ENCODE data around the gene ATP6V0C. TPM values are rescaled to one million over a fixed set of nuclear protein-coding genes. Genes with fewer than 3 reads are reported as not detected.

Gene ATP6V0C
- total and polyA plus RNA-seq, 2 of the 13 experiments (the other 11 are each of a cell fraction or from before 2014, with no cell fraction given): 10.4 to 20.1 TPM

DNA sequence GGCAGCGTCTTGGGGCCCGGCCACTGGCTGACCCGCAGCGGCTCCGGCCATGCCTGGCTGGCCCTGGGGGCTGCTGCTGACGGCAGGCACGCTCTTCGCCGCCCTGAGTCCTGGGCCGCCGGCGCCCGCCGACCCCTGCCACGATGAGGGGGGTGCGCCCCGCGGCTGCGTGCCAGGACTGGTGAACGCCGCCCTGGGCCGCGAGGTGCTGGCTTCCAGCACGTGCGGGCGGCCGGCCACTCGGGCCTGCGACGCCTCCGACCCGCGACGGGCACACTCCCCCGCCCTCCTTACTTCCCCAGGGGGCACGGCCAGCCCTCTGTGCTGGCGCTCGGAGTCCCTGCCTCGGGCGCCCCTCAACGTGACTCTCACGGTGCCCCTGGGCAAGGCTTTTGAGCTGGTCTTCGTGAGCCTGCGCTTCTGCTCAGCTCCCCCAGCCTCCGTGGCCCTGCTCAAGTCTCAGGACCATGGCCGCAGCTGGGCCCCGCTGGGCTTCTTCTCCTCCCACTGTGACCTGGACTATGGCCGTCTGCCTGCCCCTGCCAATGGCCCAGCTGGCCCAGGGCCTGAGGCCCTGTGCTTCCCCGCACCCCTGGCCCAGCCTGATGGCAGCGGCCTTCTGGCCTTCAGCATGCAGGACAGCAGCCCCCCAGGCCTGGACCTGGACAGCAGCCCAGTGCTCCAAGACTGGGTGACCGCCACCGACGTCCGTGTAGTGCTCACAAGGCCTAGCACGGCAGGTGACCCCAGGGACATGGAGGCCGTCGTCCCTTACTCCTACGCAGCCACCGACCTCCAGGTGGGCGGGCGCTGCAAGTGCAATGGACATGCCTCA is 41.9 kb upstream of the ATP6V0C start (continued):
- TF ChIP-seq, protein P1, sequence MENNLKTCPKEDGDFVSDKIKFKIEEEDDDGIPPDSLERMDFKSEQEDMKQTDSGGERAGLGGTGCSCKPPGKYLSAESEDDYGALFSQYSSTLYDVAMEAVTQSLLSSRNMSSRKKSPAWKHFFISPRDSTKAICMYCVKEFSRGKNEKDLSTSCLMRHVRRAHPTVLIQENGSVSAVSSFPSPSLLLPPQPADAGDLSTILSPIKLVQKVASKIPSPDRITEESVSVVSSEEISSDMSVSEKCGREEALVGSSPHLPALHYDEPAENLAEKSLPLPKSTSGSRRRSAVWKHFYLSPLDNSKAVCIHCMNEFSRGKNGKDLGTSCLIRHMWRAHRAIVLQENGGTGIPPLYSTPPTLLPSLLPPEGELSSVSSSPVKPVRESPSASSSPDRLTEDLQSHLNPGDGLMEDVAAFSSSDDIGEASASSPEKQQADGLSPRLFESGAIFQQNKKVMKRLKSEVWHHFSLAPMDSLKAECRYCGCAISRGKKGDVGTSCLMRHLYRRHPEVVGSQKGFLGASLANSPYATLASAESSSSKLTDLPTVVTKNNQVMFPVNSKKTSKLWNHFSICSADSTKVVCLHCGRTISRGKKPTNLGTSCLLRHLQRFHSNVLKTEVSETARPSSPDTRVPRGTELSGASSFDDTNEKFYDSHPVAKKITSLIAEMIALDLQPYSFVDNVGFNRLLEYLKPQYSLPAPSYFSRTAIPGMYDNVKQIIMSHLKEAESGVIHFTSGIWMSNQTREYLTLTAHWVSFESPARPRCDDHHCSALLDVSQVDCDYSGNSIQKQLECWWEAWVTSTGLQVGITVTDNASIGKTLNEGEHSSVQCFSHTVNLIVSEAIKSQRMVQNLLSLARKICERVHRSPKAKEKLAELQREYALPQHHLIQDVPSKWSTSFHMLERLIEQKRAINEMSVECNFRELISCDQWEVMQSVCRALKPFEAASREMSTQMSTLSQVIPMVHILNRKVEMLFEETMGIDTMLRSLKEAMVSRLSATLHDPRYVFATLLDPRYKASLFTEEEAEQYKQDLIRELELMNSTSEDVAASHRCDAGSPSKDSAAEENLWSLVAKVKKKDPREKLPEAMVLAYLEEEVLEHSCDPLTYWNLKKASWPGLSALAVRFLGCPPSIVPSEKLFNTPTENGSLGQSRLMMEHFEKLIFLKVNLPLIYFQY (CRISPR knock-in tag; IDR thresholded peaks at IDR 0.05; ENCODE audit: borderline replicate concordance): peak; percentile 75; the same call in 1 of the 2 replicates
- peak; percentile 73 for TF ChIP-seq HNF4A (CRISPR knock-in tag; IDR thresholded peaks at IDR 0.05)
- no peak for TF ChIP-seq ZSCAN31 (CRISPR knock-in tag; IDR thresholded peaks at IDR 0.05; ENCODE audit: low read depth)
- TF ChIP-seq YY1 (IDR thresholded peaks at IDR 0.05; ENCODE audit: insufficient read depth, insufficient replicate concordance, low read depth, low read length): peak; percentile 31
- TF ChIP-seq NFE2L1 (CRISPR knock-in tag; IDR thresholded peaks at IDR 0.05; ENCODE audit: borderline replicate concordance): no peak
- peak in 1 of 2 experiments; percentile 20; a peak in 1 of 4 replicates for TF ChIP-seq POLR2A (IDR thresholded peaks at IDR 0.05; ENCODE audit: insufficient read depth in 1 of 2, low read depth in 2 of 2, low read length in 2 of 2)
- TF ChIP-seq YEATS2 (CRISPR knock-in tag; IDR thresholded peaks at IDR 0.05; ENCODE audit: borderline replicate concordance): no peak
- 0 out of 2 replicates have a peak, but pooled peaks have one; percentile 32 for TF ChIP-seq ZBTB7A (CRISPR knock-in tag; IDR thresholded peaks at IDR 0.05)
- no peak for TF ChIP-seq ZKSCAN5 (CRISPR knock-in tag; IDR thresholded peaks at IDR 0.05)
